ENCODE results near the gene MRPL39.

Gene MRPL39

DNA sequence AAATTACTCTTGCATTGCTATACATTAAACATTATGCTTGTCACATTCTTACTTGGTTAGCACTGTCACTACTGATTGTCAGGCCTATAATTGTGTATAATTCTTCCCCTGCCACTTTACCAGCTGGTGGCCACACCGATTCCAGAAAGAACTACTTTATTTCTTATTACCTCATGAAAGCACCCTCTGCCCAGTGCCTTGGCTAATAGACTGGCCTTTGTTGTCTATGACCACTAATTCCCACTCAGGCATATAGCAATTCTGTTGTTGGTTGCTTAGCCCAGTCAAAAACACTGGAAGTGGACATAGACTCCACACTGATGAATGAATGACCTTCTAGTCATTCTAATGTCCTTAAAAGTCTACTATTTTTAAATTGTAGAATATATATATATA is 35.6 kb downstream of the MRPL39 start:
- H3K4me3 ChIP-seq, result no peak overlapping the region
- H3K9me3 ChIP-seq, result no peaks in the 10 kb centered on the region
- H3K4me1 ChIP-seq, result peaks cover 0 to 25% (median 4%) of the 10 kb centered on the region in 4 donors
- peaks cover 0 to 1% (median 0%) of the 10 kb centered on the region in 3 donors for H3K36me3 ChIP-seq
- DNase-seq, result no peak
- H3K27ac ChIP-seq, result no peak overlapping the region
- TF ChIP-seq, protein P1, sequence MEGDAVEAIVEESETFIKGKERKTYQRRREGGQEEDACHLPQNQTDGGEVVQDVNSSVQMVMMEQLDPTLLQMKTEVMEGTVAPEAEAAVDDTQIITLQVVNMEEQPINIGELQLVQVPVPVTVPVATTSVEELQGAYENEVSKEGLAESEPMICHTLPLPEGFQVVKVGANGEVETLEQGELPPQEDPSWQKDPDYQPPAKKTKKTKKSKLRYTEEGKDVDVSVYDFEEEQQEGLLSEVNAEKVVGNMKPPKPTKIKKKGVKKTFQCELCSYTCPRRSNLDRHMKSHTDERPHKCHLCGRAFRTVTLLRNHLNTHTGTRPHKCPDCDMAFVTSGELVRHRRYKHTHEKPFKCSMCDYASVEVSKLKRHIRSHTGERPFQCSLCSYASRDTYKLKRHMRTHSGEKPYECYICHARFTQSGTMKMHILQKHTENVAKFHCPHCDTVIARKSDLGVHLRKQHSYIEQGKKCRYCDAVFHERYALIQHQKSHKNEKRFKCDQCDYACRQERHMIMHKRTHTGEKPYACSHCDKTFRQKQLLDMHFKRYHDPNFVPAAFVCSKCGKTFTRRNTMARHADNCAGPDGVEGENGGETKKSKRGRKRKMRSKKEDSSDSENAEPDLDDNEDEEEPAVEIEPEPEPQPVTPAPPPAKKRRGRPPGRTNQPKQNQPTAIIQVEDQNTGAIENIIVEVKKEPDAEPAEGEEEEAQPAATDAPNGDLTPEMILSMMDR (IDR thresholded peaks at IDR 0.05), result no peak
- intact Hi-C loops (cut with DNase I; ENCODE audit: low total_unique reads), result no loop called here
- H3K27me3 ChIP-seq, result no peaks in the 10 kb centered on the region

GRCh38 chr21:25569711-25570110 is 37.6 kb downstream of the MRPL39 start:
- Histone ChIP-seq H3K4me1 (peaks cover 0 to 13% (median 4%) of the 10 kb centered on the region in 4 donors), H3K36me3 (peaks cover 0 to 13% (median 0%) of the 10 kb centered on the region in 3 donors), H3K4me3 (no peak overlapping the region), H3K9me3 (no peaks in the 10 kb centered on the region), H3K27me3 (no peaks in the 10 kb centered on the region), H3K27ac (no peak overlapping the region)
- DNase-seq, result no peak
- intact Hi-C loops (cut with DNase I; ENCODE audit: low total_unique reads), result no loop called here
- TF ChIP-seq, protein P1 (IDR thresholded peaks at IDR 0.05), result no peak

- Histone ChIP-seq H3K36me3 (peaks cover 0 to 13% (median 0%) of the 10 kb centered on the region in 3 donors), H3K4me3 (no peak overlapping the region), H3K27me3 (no peaks in the 10 kb centered on the region), H3K27ac (no peak overlapping the region), H3K9me3 (no peaks in the 10 kb centered on the region), H3K4me1 (peaks cover 0 to 7% (median 2%) of the 10 kb centered on the region in 4 donors)
- TF ChIP-seq, protein P1 (IDR thresholded peaks at IDR 0.05), result no peak
- intact Hi-C loops (cut with DNase I; ENCODE audit: low total_unique reads), result no loop called here
- no peak for DNase-seq
Measured at GRCh38 chr21:25569084-25569483, 38.2 kb downstream of the MRPL39 start.

DNA sequence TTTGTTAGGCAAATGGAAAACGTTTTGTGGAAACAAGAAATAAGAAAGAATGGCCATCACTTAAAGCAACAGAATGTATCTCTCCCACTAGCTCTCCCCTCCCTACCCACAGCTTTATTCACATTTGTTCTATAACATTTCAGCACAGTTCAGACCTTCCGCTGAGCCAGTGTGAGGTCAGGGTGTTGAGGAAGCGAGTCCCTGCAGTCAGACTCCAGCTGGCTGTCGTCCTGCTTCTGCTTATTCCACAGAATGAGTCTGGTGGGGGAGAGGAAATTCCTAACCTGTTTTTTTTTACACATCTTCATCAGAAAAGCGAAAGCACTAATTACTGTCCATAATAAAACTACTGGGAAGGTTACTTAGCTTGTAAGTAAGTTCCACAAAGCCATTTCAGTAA is 39.0 kb downstream of the MRPL39 start:
- H3K36me3 ChIP-seq, result peaks cover 0 to 13% (median 0%) of the 10 kb centered on the region in 3 donors
- H3K4me3 ChIP-seq, result no peak overlapping the region
- no peak overlapping the region for H3K27ac ChIP-seq
- no peaks in the 10 kb centered on the region for H3K9me3 ChIP-seq
- peak in 1 of 2 donors; percentile 43 for DNase-seq
- TF ChIP-seq, protein P1 (IDR thresholded peaks at IDR 0.05), result no peak
- H3K4me1 ChIP-seq, result no peaks in the 10 kb centered on the region
- intact Hi-C loops (cut with DNase I; ENCODE audit: low total_unique reads), result no loop called here
- H3K27me3 ChIP-seq, result no peaks in the 10 kb centered on the region

GRCh38 chr21:25567472-25567871 is 39.8 kb downstream of the MRPL39 start:
- H3K27ac ChIP-seq, result no peak overlapping the region
- TF ChIP-seq, protein P1 (IDR thresholded peaks at IDR 0.05), result no peak
- no peak overlapping the region for H3K4me3 ChIP-seq

GRCh38 chr21:25566645-25567044 is 40.6 kb downstream of the MRPL39 start:
- Histone ChIP-seq H3K27me3 (no peaks in the 10 kb centered on the region), H3K27ac (no peak overlapping the region), H3K9me3 (no peaks in the 10 kb centered on the region), H3K4me1 (peaks cover 0 to 10% (median 6%) of the 10 kb centered on the region in 4 donors), H3K4me3 (no peak overlapping the region), H3K36me3 (peaks cover 0 to 13% (median 0%) of the 10 kb centered on the region in 3 donors)
- TF ChIP-seq, protein P1 (IDR thresholded peaks at IDR 0.05), result no peak
- DNase-seq, result no peak
- intact Hi-C loops (cut with DNase I; ENCODE audit: low total_unique reads), result no loop called here

More at GRCh38 chr21:25567472-25567871, 39.8 kb downstream of the MRPL39 start:
- H3K9me3 ChIP-seq, result no peaks in the 10 kb centered on the region
- H3K4me1 ChIP-seq, result peaks cover 0 to 8% (median 3%) of the 10 kb centered on the region in 4 donors
- no peak for DNase-seq
- peaks cover 0 to 13% (median 0%) of the 10 kb centered on the region in 3 donors for H3K36me3 ChIP-seq
- H3K27me3 ChIP-seq, result no peaks in the 10 kb centered on the region
- intact Hi-C loops (cut with DNase I; ENCODE audit: low total_unique reads), result no loop called here

Data from tibial artery (tissue), 4 donors.